Caco-2 (cell line): ENCODE measurements around the gene NUP210L. TPM values are rescaled to one million over a fixed set of nuclear protein-coding genes. Genes with fewer than 3 reads are reported as not detected.

Experiments used
- BruUV-seq: library from RNA; stranded (reverse); fragments of 400-500 nt; replicated peaks from 2 replicates; lab custom pipeline; 2021; lab: Mats Ljungman, UMichigan
- CTCF ChIA-PET: fragments of 300-600 bp; sonication (Branson Sonifier 250); formaldehyde crosslinking; loops from one replicate; lab custom pipeline; 2022; ENCODE audit warnings: antibody characterized with exemption; lab: Charles Lee
- POLR2A ChIA-PET: fragments of 300-600 bp; sonication (Branson Sonifier 250); formaldehyde crosslinking; loops from one replicate; lab custom pipeline; 2022; ENCODE audit warnings: antibody characterized with exemption; lab: Charles Lee
- DNase-seq, 2 experiments: peaks; one replicate each; pipeline versions ENCODE4 v3.0.0 to v3.0.0-alpha.2; 2020 to 2022
- H3K27me3 ChIP-seq: replicated peaks from 2 replicates; pipeline ENCODE4 v1.6.0; 2011; ENCODE audit warnings: low read length; ENCODE audit not compliant: control insufficient read depth, insufficient read depth
- H3K36me3 ChIP-seq: 2 replicates; pipeline ENCODE4 v1.5.1; 2011; ENCODE audit warnings: low read length; ENCODE audit not compliant: control insufficient read depth, insufficient read depth
- H3K4me1 ChIP-seq: fragments of 250-450 bp; sonication (Bioruptor Pico); 2 replicates; pipeline ENCODE4 v1.5.1; 2020; ENCODE audit warnings: mild to moderate bottlenecking
- H3K4me3 ChIP-seq: 2 replicates; pipeline ENCODE4 v1.5.1; 2011; ENCODE audit warnings: low read depth, mild to moderate bottlenecking, control low read depth, low read length
- H3K9me3 ChIP-seq: fragments of 250-450 bp; sonication (Bioruptor Pico); 2 replicates; pipeline ENCODE4 v1.5.1; 2020; ENCODE audit warnings: mild to moderate bottlenecking, moderate library complexity
- H3K27ac Mint-ChIP-seq: one replicate; pipeline ENCODE4 v1.8.0; 2022; ENCODE audit warnings: mixed read lengths; ENCODE audit not compliant: unreplicated experiment
- H3K27me3 Mint-ChIP-seq: one replicate; pipeline ENCODE4 v1.8.0; 2022; ENCODE audit warnings: mixed read lengths; ENCODE audit not compliant: insufficient read depth, unreplicated experiment
- H3K36me3 Mint-ChIP-seq: one replicate; pipeline ENCODE4 v1.8.0; 2022; ENCODE audit warnings: mild to moderate bottlenecking, mixed read lengths; ENCODE audit not compliant: insufficient read depth, unreplicated experiment
- H3K4me1 Mint-ChIP-seq: one replicate; pipeline ENCODE4 v1.8.0; 2022; ENCODE audit warnings: low read depth, mixed read lengths; ENCODE audit not compliant: unreplicated experiment
- H3K4me3 Mint-ChIP-seq: one replicate; pipeline ENCODE4 v1.8.0; 2022; ENCODE audit warnings: mild to moderate bottlenecking, moderate library complexity, mixed read lengths; ENCODE audit not compliant: unreplicated experiment
- H3K9me3 Mint-ChIP-seq: one replicate; pipeline ENCODE4 v1.8.0; 2022; ENCODE audit warnings: mixed read lengths; ENCODE audit not compliant: unreplicated experiment
- CTCF ChIP-seq, 2 experiments: fragments of 200-600 bp in 1 of 2; IDR thresholded peaks; 1 replicate in 1 of 2; 2 replicates in 1 of 2; pipeline versions ENCODE4 v1.5.1 to v1.8.0; 2011 to 2022; ENCODE audit warnings: antibody characterized with exemption in 1 of 2, control low read depth in 1 of 2, inconsistent platforms in 1 of 2, low read depth in 1 of 2, low read length in 1 of 2, mild to moderate bottlenecking in 1 of 2, moderate library complexity in 1 of 2; ENCODE audit not compliant: insufficient read depth in 1 of 2, severe bottlenecking in 1 of 2, unreplicated experiment in 1 of 2
- intact Hi-C: fragments of 100-400 bp; cut with micrococcal nuclease; formaldehyde crosslinking; loops from one replicate; pipeline ENCODE4 v1.10.0; 2022; ENCODE audit not compliant: unreplicated experiment
- total RNA-seq: library from RNA; stranded (reverse); gene quantifications from 2 replicates; pipeline ENCODE4 v1.2.3, GENCODE V29; 2022

The NUP210L gene
- total RNA-seq, 1 experiment from 2014 or later: 0.07 TPM

GRCh38 chr1:154179946-154180687 is 25.2 kb upstream of the NUP210L start:
- intact Hi-C loops: no loop called here

DNA sequence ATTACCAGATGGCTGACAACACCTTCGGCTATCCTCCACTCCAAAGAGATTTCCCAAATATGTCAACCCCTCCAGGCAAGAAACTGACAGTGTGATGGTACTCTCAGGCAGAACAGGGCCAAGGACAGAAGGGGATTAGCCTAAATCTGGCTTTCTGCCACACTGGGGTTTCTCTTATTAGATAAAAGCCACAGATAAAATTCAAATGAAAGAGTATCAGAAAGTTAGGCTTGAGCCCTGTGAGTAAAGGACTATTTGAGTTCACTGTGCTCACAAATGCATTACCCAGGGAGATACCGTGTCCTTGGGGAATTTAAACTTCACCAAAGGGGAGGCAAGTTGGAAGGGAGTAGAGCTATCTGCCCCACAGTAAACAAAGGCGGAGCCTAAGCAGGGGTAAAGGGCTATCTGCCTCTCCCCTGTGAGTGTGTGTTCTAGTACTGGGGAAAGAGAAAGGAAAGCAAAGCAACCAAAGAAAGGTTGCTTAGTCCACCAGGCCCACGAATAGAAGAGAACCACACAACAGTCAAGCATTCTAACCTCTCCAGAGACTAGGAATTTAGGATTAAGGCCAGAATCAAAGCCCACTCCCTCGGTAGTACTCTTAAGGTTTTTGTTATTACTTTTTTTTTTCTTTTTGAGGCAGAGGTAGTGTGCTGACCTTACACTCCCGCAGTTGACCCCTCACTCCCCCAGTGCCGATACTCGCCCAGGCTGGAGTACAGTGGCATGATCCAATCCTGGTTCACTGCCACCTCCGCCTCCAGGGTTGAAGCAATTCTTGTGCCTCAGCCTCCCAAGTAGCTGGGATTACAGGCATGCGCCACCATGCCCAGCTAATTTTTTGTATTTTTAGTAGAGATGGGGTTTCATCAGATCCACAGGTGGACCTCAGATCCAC is 24.3 kb upstream of the NUP210L start:
- no TSS peak for BruUV-seq

More at GRCh38 chr1:154179946-154180687, 25.2 kb upstream of the NUP210L start:
- Mint-ChIP-seq H3K27ac (peak overlapping the region; percentile 96), H3K4me3 (peak overlapping the region; percentile 92), H3K9me3 (no peaks in the 10 kb centered on the region), H3K36me3 (peaks cover 84% of the 10 kb centered on the region), H3K4me1 (peaks cover 44% of the 10 kb centered on the region), H3K27me3 (no peaks in the 10 kb centered on the region)
- Histone ChIP-seq H3K4me3 (peak overlapping the region; percentile 12; the same call in 1 of the 2 replicates), H3K36me3 (peaks cover 3% of the 10 kb centered on the region; the same call in 1 of the 2 replicates), H3K27me3 (no peaks in the 10 kb centered on the region), H3K4me1 (peaks cover 46% of the 10 kb centered on the region), H3K9me3 (no peaks in the 10 kb centered on the region)
- TF ChIP-seq CTCF (IDR thresholded peaks at IDR 0.05; ENCODE audit: insufficient read depth in 1 of 2, low read depth in 1 of 2, low read length in 1 of 2, severe bottlenecking in 1 of 2, unreplicated experiment in 1 of 2): no peak
- DNase-seq: peak; percentile 83 to 89
- CTCF ChIA-PET: interaction anchor here (0.5 to 1.0 kb wide), 3 partner anchors 19 to 155 kb away, joined by 3 read pairs; no protein-coding TSS in a partner anchor
- no TSS peak for BruUV-seq
- POLR2A ChIA-PET: interaction anchor here (0.6 to 1.3 kb wide), 4 partner anchors 10 to 183 kb away, joined by 3 to 7 read pairs (median 4); partner anchors contain the start of gene UBAP2L

More for the DNA sequence above, 24.3 kb upstream of the NUP210L start:
- intact Hi-C loops: no loop called here
- Mint-ChIP-seq H3K9me3 (no peaks in the 10 kb centered on the region), H3K27ac (peak overlapping the region; percentile 96), H3K27me3 (no peaks in the 10 kb centered on the region), H3K4me1 (peaks cover 44% of the 10 kb centered on the region), H3K4me3 (peak overlapping the region; percentile 92), H3K36me3 (peaks cover 93% of the 10 kb centered on the region)
- ChIA-PET POLR2A (interaction anchor here (0.6 to 1.1 kb wide), 2 partner anchors 10 to 41 kb away, joined by 3 to 4 read pairs; partner anchors contain the start of gene UBAP2L), CTCF (interaction anchor here (0.8 kb wide), 1 partner anchor 100 kb away, joined by 3 read pairs; no protein-coding TSS in a partner anchor)
- Histone ChIP-seq H3K4me1 (peaks cover 46% of the 10 kb centered on the region), H3K4me3 (peak overlapping the region; percentile 8; the same call in 1 of the 2 replicates), H3K9me3 (no peaks in the 10 kb centered on the region), H3K36me3 (peaks cover 3% of the 10 kb centered on the region; the same call in 1 of the 2 replicates), H3K27me3 (no peaks in the 10 kb centered on the region)
- peak in 1 of 2 experiments; percentile 36 for DNase-seq
- no peak for TF ChIP-seq CTCF (IDR thresholded peaks at IDR 0.05; ENCODE audit: insufficient read depth in 1 of 2, low read depth in 1 of 2, low read length in 1 of 2, severe bottlenecking in 1 of 2, unreplicated experiment in 1 of 2)
